ENCODE measurements around the gene RAB35.

- no peak for TF ChIP-seq THRA (IDR thresholded peaks at IDR 0.05)
- TF ChIP-seq CTCF (IDR thresholded peaks at IDR 0.05 in 2 of 3, conservative IDR thresholded peaks at IDR 0.05 in 1 of 3; ENCODE audit: insufficient read depth in 2 of 3, low read depth in 1 of 3, low read length in 3 of 3): no peak
- TF ChIP-seq HNRNPUL1 (IDR thresholded peaks at IDR 0.05; ENCODE audit: low read length): no peak
- no peak for TF ChIP-seq BHLHE40 (IDR thresholded peaks at IDR 0.05; ENCODE audit: low read length)
- TF ChIP-seq, protein P1, sequence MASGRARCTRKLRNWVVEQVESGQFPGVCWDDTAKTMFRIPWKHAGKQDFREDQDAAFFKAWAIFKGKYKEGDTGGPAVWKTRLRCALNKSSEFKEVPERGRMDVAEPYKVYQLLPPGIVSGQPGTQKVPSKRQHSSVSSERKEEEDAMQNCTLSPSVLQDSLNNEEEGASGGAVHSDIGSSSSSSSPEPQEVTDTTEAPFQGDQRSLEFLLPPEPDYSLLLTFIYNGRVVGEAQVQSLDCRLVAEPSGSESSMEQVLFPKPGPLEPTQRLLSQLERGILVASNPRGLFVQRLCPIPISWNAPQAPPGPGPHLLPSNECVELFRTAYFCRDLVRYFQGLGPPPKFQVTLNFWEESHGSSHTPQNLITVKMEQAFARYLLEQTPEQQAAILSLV (tag; IDR thresholded peaks at IDR 0.05): no peak
- TF ChIP-seq SP1 (CRISPR knock-in tag; IDR thresholded peaks at IDR 0.05): no peak
- TF ChIP-seq POLR2AphosphoS5 (IDR thresholded peaks at IDR 0.05; ENCODE audit: control insufficient read depth, insufficient read depth, low read depth, low read length): no peak
- TF ChIP-seq XRCC5 (IDR thresholded peaks at IDR 0.05; ENCODE audit: low read depth, low read length): no peak
- TF ChIP-seq, protein P2, sequence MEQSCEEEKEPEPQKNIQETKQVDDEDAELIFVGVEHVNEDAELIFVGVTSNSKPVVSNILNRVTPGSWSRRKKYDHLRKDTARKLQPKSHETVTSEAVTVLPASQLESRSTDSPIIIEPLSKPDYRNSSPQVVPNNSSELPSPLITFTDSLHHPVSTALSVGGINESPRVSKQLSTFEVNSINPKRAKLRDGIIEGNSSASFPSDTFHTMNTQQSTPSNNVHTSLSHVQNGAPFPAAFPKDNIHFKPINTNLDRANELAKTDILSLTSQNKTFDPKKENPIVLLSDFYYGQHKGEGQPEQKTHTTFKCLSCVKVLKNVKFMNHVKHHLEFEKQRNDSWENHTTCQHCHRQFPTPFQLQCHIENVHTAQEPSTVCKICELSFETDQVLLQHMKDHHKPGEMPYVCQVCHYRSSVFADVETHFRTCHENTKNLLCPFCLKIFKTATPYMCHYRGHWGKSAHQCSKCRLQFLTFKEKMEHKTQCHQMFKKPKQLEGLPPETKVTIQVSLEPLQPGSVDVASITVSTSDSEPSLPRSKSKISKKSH (CRISPR knock-in tag; IDR thresholded peaks at IDR 0.05): no peak
- no peak for TF ChIP-seq MEF2A (IDR thresholded peaks at IDR 0.05; ENCODE audit: control insufficient read depth, low read depth, low read length)
- TF ChIP-seq ZBTB8A (IDR thresholded peaks at IDR 0.05; ENCODE audit: partially characterized antibody): no peak
- TF ChIP-seq EGR1 (conservative IDR thresholded peaks at IDR 0.05): no peak
Measured at GRCh38 chr12:120119271-120119973, 2.9 kb upstream of the RAB35 start.
